Ascending aorta (tissue), 2 donors: ENCODE measurements around the gene CADM2. TPM values are rescaled to one million over a fixed set of nuclear protein-coding genes. Genes with fewer than 3 reads are reported as not detected.

Experiments
- DNase-seq, 2 donors: peaks; one replicate each; pipeline ENCODE4 v3.0.0-alpha.2; 2019; ENCODE audit warnings: low spot score in 2 of 2
- H3K27ac ChIP-seq, 2 donors: fragments of 200-600 bp; sonication (generic); one replicate each; pipeline ENCODE4 v1.5.1; 2016 to 2017; ENCODE audit warnings: mild to moderate bottlenecking in 1 of 2
- H3K27me3 ChIP-seq: fragments of 200-600 bp; sonication (generic); one replicate; pipeline ENCODE4 v1.5.1; 2017
- H3K36me3 ChIP-seq, 2 donors: fragments of 200-600 bp; sonication (generic); one replicate each; pipeline ENCODE4 v1.5.1; 2016
- H3K4me1 ChIP-seq, 2 donors: fragments of 200-600 bp; sonication (generic); one replicate each; pipeline ENCODE4 v1.5.1; 2016 to 2017; ENCODE audit warnings: mild to moderate bottlenecking in 1 of 2
- H3K4me3 ChIP-seq, 2 donors: fragments of 200-600 bp; sonication (generic); one replicate each; pipeline ENCODE4 v1.5.1; 2016 to 2017; ENCODE audit warnings: mild to moderate bottlenecking in 1 of 2
- H3K9me3 ChIP-seq, 2 donors: fragments of 200-600 bp; sonication (generic); one replicate each; pipeline ENCODE4 v1.5.1; 2016
- intact Hi-C: fragments of 100-400 bp; cut with DNase I; formaldehyde crosslinking; loops from one replicate; pipeline ENCODE4 v1.15.1; 2023
- total RNA-seq: library from RNA; depleted of rRNA; stranded (reverse); fragments of >200 nt; gene quantifications from one replicate; pipeline ENCODE4 v1.1.0, GENCODE V29; 2016
- TF ChIP-seq, protein P1 (sequence below), 3 experiments: fragments of 200-600 bp in 2 of 3; fragments of 450-650 bp in 1 of 3; sonication (generic) in 2 of 3; IDR thresholded peaks; one replicate each; pipeline ENCODE4 v1.5.1; 2016 to 2019; ENCODE audit warnings: antibody characterized with exemption in 3 of 3, mild to moderate bottlenecking in 1 of 3, moderate library complexity in 1 of 3

The CADM2 gene
- total RNA-seq, 1 donor from 2014 or later: 23.0 TPM

DNA sequence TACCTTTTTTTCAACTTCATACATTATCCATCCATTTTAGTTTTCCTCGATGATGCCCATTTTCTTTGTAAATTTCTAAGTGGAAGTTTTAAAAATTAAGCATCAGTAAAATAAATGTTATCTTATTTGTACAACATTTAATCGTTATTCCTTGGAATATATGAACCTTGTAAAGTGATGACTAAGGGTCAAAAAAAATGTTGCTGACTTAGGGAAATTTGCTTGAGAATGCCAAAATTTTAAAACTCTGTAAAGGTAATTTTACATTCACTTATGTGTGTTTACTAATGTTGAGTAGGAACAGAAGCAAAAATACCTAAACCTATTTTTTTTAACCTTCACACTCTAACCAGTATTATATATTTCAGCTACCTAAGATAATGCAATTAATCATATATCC lies 1115.0 kb downstream of the CADM2 start:
- H3K9me3 ChIP-seq: no peaks in the 10 kb centered on the region
- TF ChIP-seq, protein P1, sequence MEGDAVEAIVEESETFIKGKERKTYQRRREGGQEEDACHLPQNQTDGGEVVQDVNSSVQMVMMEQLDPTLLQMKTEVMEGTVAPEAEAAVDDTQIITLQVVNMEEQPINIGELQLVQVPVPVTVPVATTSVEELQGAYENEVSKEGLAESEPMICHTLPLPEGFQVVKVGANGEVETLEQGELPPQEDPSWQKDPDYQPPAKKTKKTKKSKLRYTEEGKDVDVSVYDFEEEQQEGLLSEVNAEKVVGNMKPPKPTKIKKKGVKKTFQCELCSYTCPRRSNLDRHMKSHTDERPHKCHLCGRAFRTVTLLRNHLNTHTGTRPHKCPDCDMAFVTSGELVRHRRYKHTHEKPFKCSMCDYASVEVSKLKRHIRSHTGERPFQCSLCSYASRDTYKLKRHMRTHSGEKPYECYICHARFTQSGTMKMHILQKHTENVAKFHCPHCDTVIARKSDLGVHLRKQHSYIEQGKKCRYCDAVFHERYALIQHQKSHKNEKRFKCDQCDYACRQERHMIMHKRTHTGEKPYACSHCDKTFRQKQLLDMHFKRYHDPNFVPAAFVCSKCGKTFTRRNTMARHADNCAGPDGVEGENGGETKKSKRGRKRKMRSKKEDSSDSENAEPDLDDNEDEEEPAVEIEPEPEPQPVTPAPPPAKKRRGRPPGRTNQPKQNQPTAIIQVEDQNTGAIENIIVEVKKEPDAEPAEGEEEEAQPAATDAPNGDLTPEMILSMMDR (IDR thresholded peaks at IDR 0.05): no peak
- no peak for DNase-seq
- no peaks in the 10 kb centered on the region for H3K4me1 ChIP-seq
- intact Hi-C loops: no loop called here
- no peaks in the 10 kb centered on the region for H3K27me3 ChIP-seq
- H3K36me3 ChIP-seq: no peaks in the 10 kb centered on the region
- no peak overlapping the region for H3K4me3 ChIP-seq
- H3K27ac ChIP-seq: no peak overlapping the region

DNA sequence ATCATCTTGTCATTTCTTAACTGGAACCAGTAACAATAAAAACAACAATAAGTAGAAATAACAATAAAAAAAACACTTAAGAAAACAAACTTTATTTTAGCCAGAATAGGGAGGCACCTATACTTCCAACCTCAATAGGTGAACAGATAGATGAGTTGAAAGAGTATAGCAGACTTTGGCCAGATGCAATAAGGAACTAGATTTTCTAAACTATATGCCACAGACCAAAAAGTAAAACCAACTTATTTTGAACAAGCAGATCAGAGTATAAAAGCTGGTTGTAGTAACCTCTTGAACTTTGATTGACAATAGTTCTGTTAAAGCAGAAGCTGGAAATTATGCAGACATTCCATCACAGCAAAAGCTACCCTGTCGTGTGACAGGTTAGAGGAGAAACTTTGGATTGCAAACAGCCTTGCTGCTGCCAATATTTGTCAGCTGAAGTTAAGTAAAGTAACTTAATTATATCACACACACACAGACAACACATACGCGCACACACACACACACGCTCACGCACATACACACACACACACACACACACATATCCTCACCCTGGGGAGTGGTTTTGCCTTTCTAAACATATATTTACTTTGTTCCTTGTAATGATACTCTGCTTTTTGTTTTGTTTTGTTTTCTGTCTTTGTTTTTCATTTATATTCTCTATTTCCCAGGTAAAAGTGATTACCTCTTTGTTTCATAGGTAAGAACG lies 1128.5 kb downstream of the CADM2 start:
- Histone ChIP-seq H3K27me3 (no peaks in the 10 kb centered on the region), H3K4me3 (no peak overlapping the region), H3K27ac (no peak overlapping the region), H3K36me3 (no peaks in the 10 kb centered on the region), H3K9me3 (no peaks in the 10 kb centered on the region), H3K4me1 (no peaks in the 10 kb centered on the region)
- intact Hi-C loops: no loop called here
- DNase-seq: no peak
- TF ChIP-seq, protein P1 (IDR thresholded peaks at IDR 0.05): no peak

DNA sequence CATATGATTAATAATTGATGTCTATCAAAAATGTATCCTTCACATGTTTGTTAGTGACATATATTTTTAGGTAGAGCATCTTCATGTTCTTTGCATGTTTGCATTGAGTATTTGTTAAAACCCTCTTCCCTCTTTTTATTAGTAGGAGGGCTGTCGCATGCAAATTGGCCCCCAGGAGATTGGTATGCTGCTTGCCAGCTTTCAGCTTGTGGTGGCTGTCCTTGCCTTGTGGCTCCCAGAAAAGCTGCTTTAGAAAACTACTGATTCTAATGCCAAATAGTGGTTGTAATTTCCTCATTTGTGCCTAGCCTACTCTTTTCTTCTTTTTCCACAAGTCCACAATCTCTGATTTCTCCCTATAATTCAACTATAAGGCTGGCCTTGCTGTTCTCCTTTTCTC lies 1145.4 kb downstream of the CADM2 start:
- TF ChIP-seq, protein P1 (IDR thresholded peaks at IDR 0.05): no peak
- DNase-seq: no peak
- no peak overlapping the region for H3K4me3 ChIP-seq
- no peaks in the 10 kb centered on the region for H3K9me3 ChIP-seq
- H3K27me3 ChIP-seq: no peaks in the 10 kb centered on the region
- intact Hi-C loops: no loop called here
- no peaks in the 10 kb centered on the region for H3K4me1 ChIP-seq
- no peak overlapping the region for H3K27ac ChIP-seq
- no peaks in the 10 kb centered on the region for H3K36me3 ChIP-seq

DNA sequence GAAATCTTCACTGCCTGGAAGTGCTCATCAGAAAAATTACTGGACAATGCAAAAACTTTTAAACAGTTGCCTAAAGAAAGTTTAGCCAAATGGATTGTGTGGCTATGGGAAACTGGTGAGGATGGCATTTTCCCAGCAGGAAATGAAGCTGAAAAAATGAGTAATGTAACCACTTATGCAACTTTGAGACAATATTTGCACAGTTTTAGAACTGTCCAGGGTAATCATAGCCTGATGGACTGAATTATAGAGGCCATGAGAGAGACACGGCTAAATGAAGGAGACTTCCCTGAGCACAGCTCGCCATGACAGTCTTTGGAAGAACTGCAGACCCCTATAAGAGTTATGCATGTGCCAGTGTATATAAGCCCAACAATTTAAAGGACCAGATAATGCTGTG lies 1150.6 kb downstream of the CADM2 start:
- no peaks in the 10 kb centered on the region for H3K4me1 ChIP-seq

More for the DNA sequence above, 1150.6 kb downstream of the CADM2 start:
- H3K36me3 ChIP-seq: no peaks in the 10 kb centered on the region
- TF ChIP-seq, protein P1 (IDR thresholded peaks at IDR 0.05): no peak
- no peak overlapping the region for H3K27ac ChIP-seq
- no peak overlapping the region for H3K4me3 ChIP-seq
- H3K27me3 ChIP-seq: no peaks in the 10 kb centered on the region
- intact Hi-C loops: no loop called here
- no peaks in the 10 kb centered on the region for H3K9me3 ChIP-seq
- no peak for DNase-seq
